SK-N-SH (cell line): ENCODE measurements around the gene PBX4. TPM values are rescaled to one million over a fixed set of nuclear protein-coding genes. Genes with fewer than 3 reads are reported as not detected.

Experiments used
- CTCF ChIA-PET: fragments of 300-600, 350-600 bp; formaldehyde crosslinking; extraction: SDS; loops from one replicate; lab custom pipeline; 2021; lab: Yijun Ruan, JAX
- POLR2A ChIA-PET: fragments of 350-600 bp; sonication (Branson Sonifier 250); formaldehyde crosslinking; extraction: SDS; loops from one replicate; lab custom pipeline; 2020; ENCODE audit warnings: antibody characterized with exemption, inconsistent platforms; lab: Yijun Ruan, JAX
- DNase-seq: peaks from one replicate; pipeline ENCODE4 v3.0.0; 2012
- H2AFZ ChIP-seq: fragments of 200-600 bp; sonication (generic); 2 replicates; pipeline ENCODE4 v1.8.1; 2016; ENCODE audit warnings: antibody characterized with exemption, mild to moderate bottlenecking, low read depth
- H3F3A ChIP-seq: fragments of 200-600 bp; sonication (generic); replicated peaks from 2 replicates; pipeline ENCODE3; 2016; ENCODE audit warnings: antibody characterized with exemption, mild to moderate bottlenecking; ENCODE audit not compliant: insufficient read depth
- H3K27ac ChIP-seq, 2 experiments: fragments of 200-500 bp in 1 of 2; fragments of 200-600 bp in 1 of 2; sonication (Bioruptor generic) in 1 of 2; sonication (generic), shearing (Covaris generic) in 1 of 2; 2 replicates each; pipeline versions ENCODE4 v1.5.1 to v1.6.1; 2014 to 2016; ENCODE audit warnings: low read depth in 2 of 2, inconsistent platforms in 1 of 2, low read length in 1 of 2, mild to moderate bottlenecking in 1 of 2, mixed read lengths in 1 of 2
- H3K27me3 ChIP-seq: fragments of 200-600 bp; sonication (generic), shearing (Covaris generic); 2 replicates; pipeline ENCODE4 v1.6.1; 2016; ENCODE audit warnings: mixed run types; ENCODE audit not compliant: insufficient read depth
- H3K36me3 ChIP-seq, 2 experiments: fragments of 200-500 bp in 1 of 2; fragments of 200-600 bp in 1 of 2; sonication (Bioruptor generic) in 1 of 2; sonication (generic) in 1 of 2; replicated peaks in 1 of 2; 2 replicates each; pipeline versions ENCODE3 to v1.5.1; 2014 to 2016; ENCODE audit warnings: low read length in 1 of 2, mild to moderate bottlenecking in 1 of 2; ENCODE audit not compliant: insufficient read depth in 2 of 2, control insufficient read depth in 1 of 2
- H3K4me1 ChIP-seq, 2 experiments: fragments of 200-500 bp in 1 of 2; fragments of 200-600 bp in 1 of 2; sonication (Bioruptor generic) in 1 of 2; sonication (generic), shearing (Covaris generic) in 1 of 2; 2 replicates each; pipeline versions ENCODE4 v1.5.1 to v1.6.1; 2014 to 2016; ENCODE audit warnings: low read depth in 1 of 2, low read length in 1 of 2, mixed run types in 1 of 2; ENCODE audit not compliant: insufficient read depth in 2 of 2, control insufficient read depth in 1 of 2
- H3K4me2 ChIP-seq: fragments of 200-600 bp; sonication (generic), shearing (Covaris generic); 2 replicates; pipeline ENCODE4 v1.6.1; 2017; ENCODE audit warnings: mixed run types
- H3K4me3 ChIP-seq, 2 experiments: fragments of 200-500 bp in 1 of 2; fragments of 200-600 bp in 1 of 2; sonication (Bioruptor generic) in 1 of 2; sonication (generic), shearing (Covaris generic) in 1 of 2; 2 replicates each; pipeline versions ENCODE4 v1.5.1 to v1.8.1; 2014 to 2016; ENCODE audit warnings: low read depth in 2 of 2, inconsistent platforms in 1 of 2, low read length in 1 of 2, mild to moderate bottlenecking in 1 of 2, mixed read lengths in 1 of 2, moderate library complexity in 1 of 2
- H3K79me2 ChIP-seq: fragments of 200-600 bp; sonication (generic); 2 replicates; pipeline ENCODE4 v1.8.1; 2017; ENCODE audit warnings: mild to moderate bottlenecking; ENCODE audit not compliant: insufficient read depth
- H3K9ac ChIP-seq: fragments of 200-600 bp; sonication (generic); 2 replicates; pipeline ENCODE4 v1.6.1; 2017; ENCODE audit warnings: mixed run types
- H3K9me2 ChIP-seq: fragments of 200-600 bp; sonication (generic); 2 replicates; pipeline ENCODE4 v1.6.1; 2017; ENCODE audit warnings: mixed run types
- H3K9me3 ChIP-seq: fragments of 200-600 bp; sonication (generic); 2 replicates; pipeline ENCODE4 v1.6.1; 2017; ENCODE audit warnings: mixed run types, mild to moderate bottlenecking, moderate library complexity
- H4K20me1 ChIP-seq: fragments of 200-600 bp; sonication (generic); 2 replicates; pipeline ENCODE4 v1.6.1; 2017; ENCODE audit warnings: mild to moderate bottlenecking, mixed run types; ENCODE audit not compliant: insufficient read depth
- ELF1 ChIP-seq: IDR thresholded peaks from 2 replicates; pipeline ENCODE4 v1.4.0; 2012
- GABPA ChIP-seq: IDR thresholded peaks from 2 replicates; pipeline ENCODE4 v1.4.0; 2012; ENCODE audit warnings: low read depth, mild to moderate bottlenecking
- JUND ChIP-seq: IDR thresholded peaks from 2 replicates; pipeline ENCODE4 v1.4.0; 2012
- MXI1 ChIP-seq: IDR thresholded peaks from 2 replicates; pipeline ENCODE4 v1.6.1; 2012; ENCODE audit warnings: mild to moderate bottlenecking, low read depth, low read length, improper control_type of control experiment
- NFIC ChIP-seq: IDR thresholded peaks from 2 replicates; pipeline ENCODE4 v1.4.0; 2012; ENCODE audit warnings: borderline replicate concordance
- RCOR1 ChIP-seq: fragments of 150-350 bp; IDR thresholded peaks from 2 replicates; pipeline ENCODE4 v1.6.1; 2017; ENCODE audit warnings: antibody characterized with exemption, low read length
- RFX5 ChIP-seq: IDR thresholded peaks from 2 replicates; pipeline ENCODE4 v1.6.1; 2012; ENCODE audit warnings: mild to moderate bottlenecking, improper control_type of control experiment, low read length
- SIN3A ChIP-seq: IDR thresholded peaks from 2 replicates; pipeline ENCODE4 v1.6.1; 2012; ENCODE audit warnings: low read depth, mild to moderate bottlenecking, low read length, moderate library complexity, borderline replicate concordance
- TCF12 ChIP-seq: IDR thresholded peaks from 2 replicates; pipeline ENCODE4 v1.4.0; 2012
- WGBS: methylation state at CpG from one replicate; pipeline ENCODE4 v1.1.6; 2017; ENCODE audit warnings: low lambda C conversion rate; 5-methylcytosine and 5-hydroxymethylcytosine counted together
- polyA plus RNA-seq, 3 experiments: library from polyadenylated mRNA; depleted of rRNA; stranded (reverse); fragments of >200 nt; gene quantifications; 2 replicates each; pipeline ENCODE4 v1.2.3, GENCODE V29; 2012
- TF ChIP-seq, protein P1 (sequence below): fragments of 200-600 bp; sonication (generic); IDR thresholded peaks from 2 replicates; pipeline ENCODE4 v1.6.1; 2017; ENCODE audit warnings: antibody characterized with exemption, mild to moderate bottlenecking, moderate library complexity
- TF ChIP-seq, protein P2 (sequence below): fragments of 150-350 bp; IDR thresholded peaks from 2 replicates; pipeline ENCODE4 v1.6.1; 2017; ENCODE audit warnings: antibody characterized with exemption, low read length, low read depth, borderline replicate concordance
- TF ChIP-seq, protein P3 (sequence below): IDR thresholded peaks from 2 replicates; pipeline ENCODE4; 2012
- TF ChIP-seq, protein P4 (sequence below): IDR thresholded peaks from 2 replicates; pipeline ENCODE4 v1.4.0; 2012; ENCODE audit warnings: low read depth
- TF ChIP-seq, protein P5 (sequence below): IDR thresholded peaks from 2 replicates; pipeline ENCODE4 v1.4.0; 2012; ENCODE audit warnings: low read depth, borderline replicate concordance

The PBX4 gene
- polyA plus RNA-seq, 1 of the 3 experiments (the other 2 are of a cell fraction) = 6.4 TPM

DNA sequence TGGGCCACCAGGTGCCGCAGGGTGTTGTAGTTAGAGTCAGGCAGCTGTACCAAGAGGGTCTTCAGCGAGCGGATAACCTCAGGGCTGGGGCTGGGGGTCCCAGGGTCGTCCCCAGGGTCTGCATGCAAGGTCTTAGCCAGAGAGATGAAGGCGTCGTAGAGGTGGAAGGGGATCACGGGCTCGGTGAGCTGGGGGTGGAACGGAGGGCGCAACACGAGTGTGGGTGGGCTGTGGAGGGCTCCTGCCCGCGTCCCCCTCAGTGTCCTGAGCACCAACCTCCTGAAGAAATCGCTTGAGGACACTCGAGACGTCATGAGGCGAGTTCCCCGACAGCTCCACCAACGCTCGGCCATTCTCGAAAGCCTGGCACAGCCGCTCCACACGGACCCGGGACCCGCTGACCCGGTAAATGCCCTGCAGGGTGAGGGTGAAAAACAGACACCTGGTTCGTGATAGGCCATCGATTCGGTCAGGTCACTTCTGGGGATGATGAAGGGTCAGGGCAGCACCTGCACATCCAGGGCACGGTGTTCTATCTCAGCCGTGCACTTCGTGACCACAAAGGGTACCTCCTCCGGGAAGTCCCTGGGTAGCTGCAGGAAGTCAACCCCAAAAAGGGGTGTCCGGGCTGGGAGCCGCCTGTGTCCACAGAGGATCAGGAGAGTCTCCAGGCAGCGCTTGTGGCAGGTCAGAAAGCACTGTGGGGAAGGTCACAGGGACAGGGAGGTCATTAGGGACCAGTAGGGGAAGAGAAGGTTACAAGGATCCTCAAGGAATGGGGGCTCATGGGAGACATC, 16.2 kb upstream of the PBX4 start:
- TF ChIP-seq RFX5 (no peak), RCOR1 (no peak), MXI1 (no peak), NFIC (no peak), ELF1 (no peak), GABPA (no peak), JUND (no peak), SIN3A (no peak), TCF12 (no peak)
- TF ChIP-seq, protein P1, sequence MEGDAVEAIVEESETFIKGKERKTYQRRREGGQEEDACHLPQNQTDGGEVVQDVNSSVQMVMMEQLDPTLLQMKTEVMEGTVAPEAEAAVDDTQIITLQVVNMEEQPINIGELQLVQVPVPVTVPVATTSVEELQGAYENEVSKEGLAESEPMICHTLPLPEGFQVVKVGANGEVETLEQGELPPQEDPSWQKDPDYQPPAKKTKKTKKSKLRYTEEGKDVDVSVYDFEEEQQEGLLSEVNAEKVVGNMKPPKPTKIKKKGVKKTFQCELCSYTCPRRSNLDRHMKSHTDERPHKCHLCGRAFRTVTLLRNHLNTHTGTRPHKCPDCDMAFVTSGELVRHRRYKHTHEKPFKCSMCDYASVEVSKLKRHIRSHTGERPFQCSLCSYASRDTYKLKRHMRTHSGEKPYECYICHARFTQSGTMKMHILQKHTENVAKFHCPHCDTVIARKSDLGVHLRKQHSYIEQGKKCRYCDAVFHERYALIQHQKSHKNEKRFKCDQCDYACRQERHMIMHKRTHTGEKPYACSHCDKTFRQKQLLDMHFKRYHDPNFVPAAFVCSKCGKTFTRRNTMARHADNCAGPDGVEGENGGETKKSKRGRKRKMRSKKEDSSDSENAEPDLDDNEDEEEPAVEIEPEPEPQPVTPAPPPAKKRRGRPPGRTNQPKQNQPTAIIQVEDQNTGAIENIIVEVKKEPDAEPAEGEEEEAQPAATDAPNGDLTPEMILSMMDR = no peak
- TF ChIP-seq, protein P2, sequence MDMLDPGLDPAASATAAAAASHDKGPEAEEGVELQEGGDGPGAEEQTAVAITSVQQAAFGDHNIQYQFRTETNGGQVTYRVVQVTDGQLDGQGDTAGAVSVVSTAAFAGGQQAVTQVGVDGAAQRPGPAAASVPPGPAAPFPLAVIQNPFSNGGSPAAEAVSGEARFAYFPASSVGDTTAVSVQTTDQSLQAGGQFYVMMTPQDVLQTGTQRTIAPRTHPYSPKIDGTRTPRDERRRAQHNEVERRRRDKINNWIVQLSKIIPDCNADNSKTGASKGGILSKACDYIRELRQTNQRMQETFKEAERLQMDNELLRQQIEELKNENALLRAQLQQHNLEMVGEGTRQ = no peak
- TF ChIP-seq, protein P3, sequence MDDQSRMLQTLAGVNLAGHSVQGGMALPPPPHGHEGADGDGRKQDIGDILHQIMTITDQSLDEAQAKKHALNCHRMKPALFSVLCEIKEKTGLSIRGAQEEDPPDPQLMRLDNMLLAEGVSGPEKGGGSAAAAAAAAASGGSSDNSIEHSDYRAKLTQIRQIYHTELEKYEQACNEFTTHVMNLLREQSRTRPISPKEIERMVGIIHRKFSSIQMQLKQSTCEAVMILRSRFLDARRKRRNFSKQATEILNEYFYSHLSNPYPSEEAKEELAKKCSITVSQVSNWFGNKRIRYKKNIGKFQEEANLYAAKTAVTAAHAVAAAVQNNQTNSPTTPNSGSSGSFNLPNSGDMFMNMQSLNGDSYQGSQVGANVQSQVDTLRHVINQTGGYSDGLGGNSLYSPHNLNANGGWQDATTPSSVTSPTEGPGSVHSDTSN = no peak
- TF ChIP-seq, protein P4, sequence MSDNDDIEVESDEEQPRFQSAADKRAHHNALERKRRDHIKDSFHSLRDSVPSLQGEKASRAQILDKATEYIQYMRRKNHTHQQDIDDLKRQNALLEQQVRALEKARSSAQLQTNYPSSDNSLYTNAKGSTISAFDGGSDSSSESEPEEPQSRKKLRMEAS = no peak
- TF ChIP-seq, protein P5, sequence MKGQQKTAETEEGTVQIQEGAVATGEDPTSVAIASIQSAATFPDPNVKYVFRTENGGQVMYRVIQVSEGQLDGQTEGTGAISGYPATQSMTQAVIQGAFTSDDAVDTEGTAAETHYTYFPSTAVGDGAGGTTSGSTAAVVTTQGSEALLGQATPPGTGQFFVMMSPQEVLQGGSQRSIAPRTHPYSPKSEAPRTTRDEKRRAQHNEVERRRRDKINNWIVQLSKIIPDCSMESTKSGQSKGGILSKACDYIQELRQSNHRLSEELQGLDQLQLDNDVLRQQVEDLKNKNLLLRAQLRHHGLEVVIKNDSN = no peak
- Histone ChIP-seq H2AFZ (no peak overlapping the region), H3K9me2 (no peaks in the 10 kb centered on the region), H3K4me2 (no peak overlapping the region), H3K4me3 (no peak overlapping the region), H3K9ac (no peak overlapping the region), H3K9me3 (no peaks in the 10 kb centered on the region), H3K36me3 (peaks cover 7 to 17% of the 10 kb centered on the region in 2 experiments), H3K27ac (no peak overlapping the region), H3K27me3 (no peaks in the 10 kb centered on the region), H3F3A (no peaks in the 10 kb centered on the region), H4K20me1 (no peaks in the 10 kb centered on the region), H3K79me2 (no peaks in the 10 kb centered on the region), H3K4me1 (no peaks in the 10 kb centered on the region)
- ChIA-PET CTCF (interaction anchor here (1.8 to 13.3 kb wide), 3 partner anchors 9 to 103 kb away, joined by 4 to 175 read pairs (median 18); partner anchors contain the start of genes GMIP and YJEFN3), POLR2A (no interaction called here)
- WGBS = 94% methylated on average over 25 of the region's 36 CpGs
- no peak for DNase-seq
